HepG2 (cell line): Measurements from ENCODE around the gene TRIM67. TPM values are rescaled to one million over a fixed set of nuclear protein-coding genes. Genes with fewer than 3 reads are reported as not detected.

Experiments
- ATRX ChIP-seq: sonication (generic); formaldehyde crosslinking; IDR thresholded peaks from 2 replicates; pipeline ENCODE4 v1.4.0; 2020; ENCODE audit warnings: missing genetic modification reagents, borderline replicate concordance
- BRD4 ChIP-seq: sonication (generic); formaldehyde crosslinking; IDR thresholded peaks from 2 replicates; pipeline ENCODE4 v1.4.0; 2020; ENCODE audit warnings: missing genetic modification reagents
- CBX2 ChIP-seq, 2 experiments: fragments of 200-600 bp in 1 of 2; sonication (generic); formaldehyde crosslinking in 1 of 2; IDR thresholded peaks; 2 replicates each; pipeline versions ENCODE4 v1.7.0 to v1.8.1; 2018 to 2022; ENCODE audit warnings: low read depth in 2 of 2, low read length in 1 of 2, mild to moderate bottlenecking in 1 of 2, missing genetic modification reagents in 1 of 2
- CERS6 ChIP-seq: sonication (generic); formaldehyde crosslinking; IDR thresholded peaks from 2 replicates; pipeline ENCODE4 v1.5.0; 2020; ENCODE audit warnings: missing genetic modification reagents
- E2F2 ChIP-seq: sonication (generic); formaldehyde crosslinking; IDR thresholded peaks from 2 replicates; pipeline ENCODE4 v1.4.0; 2020; ENCODE audit warnings: missing genetic modification reagents, borderline replicate concordance
- FOXK2 ChIP-seq: fragments of 450-650 bp; IDR thresholded peaks from 2 replicates; pipeline ENCODE4 v1.6.1; 2016
- HMG20B ChIP-seq: conservative IDR thresholded peaks from 2 replicates; pipeline ENCODE4 v1.6.1; 2016; ENCODE audit warnings: missing genetic modification reagents, missing compliant biosample characterization
- IRF2 ChIP-seq: IDR thresholded peaks from 2 replicates; pipeline ENCODE4 v1.6.1; 2018; ENCODE audit warnings: missing genetic modification reagents, missing compliant biosample characterization
- NFAT5 ChIP-seq: sonication (generic); formaldehyde crosslinking; IDR thresholded peaks from 2 replicates; pipeline ENCODE4 v1.4.0; 2020; ENCODE audit warnings: missing genetic modification reagents
- POGK ChIP-seq: sonication (generic); formaldehyde crosslinking; conservative IDR thresholded peaks from 2 replicates; pipeline ENCODE4 v1.8.0; 2022; ENCODE audit warnings: mild to moderate bottlenecking, moderate library complexity, missing genetic modification reagents
- RFXAP ChIP-seq: sonication (generic); formaldehyde crosslinking; IDR thresholded peaks from 2 replicates; pipeline ENCODE4 v1.4.0; 2020; ENCODE audit warnings: missing genetic modification reagents, borderline replicate concordance
- SIX1 ChIP-seq: sonication (generic); formaldehyde crosslinking; IDR thresholded peaks from 2 replicates; pipeline ENCODE4 v1.4.0; 2020; ENCODE audit warnings: missing genetic modification reagents, borderline replicate concordance
- SP1 ChIP-seq, 2 experiments: fragments of 450-650 bp in 1 of 2; sonication (generic) in 1 of 2; formaldehyde crosslinking in 1 of 2; IDR thresholded peaks; 2 replicates each; pipeline versions ENCODE4 v1.4.0 to v1.6.1; 2016 to 2020; ENCODE audit warnings: missing genetic modification reagents in 1 of 2
- STAT6 ChIP-seq: sonication (generic); formaldehyde crosslinking; IDR thresholded peaks from 2 replicates; pipeline ENCODE4 v1.4.0; 2020; ENCODE audit warnings: missing genetic modification reagents, mild to moderate bottlenecking, borderline replicate concordance
- ZKSCAN5 ChIP-seq: sonication (generic); formaldehyde crosslinking; IDR thresholded peaks from 2 replicates; pipeline ENCODE4 v1.5.1; 2020; ENCODE audit warnings: mild to moderate bottlenecking, missing genetic modification reagents
- ZNF501 ChIP-seq: sonication (generic); formaldehyde crosslinking; IDR thresholded peaks from 2 replicates; pipeline ENCODE4 v1.5.1; 2020; ENCODE audit warnings: mild to moderate bottlenecking, moderate library complexity, missing genetic modification reagents
- ZNF567 ChIP-seq: sonication (generic); formaldehyde crosslinking; IDR thresholded peaks from 2 replicates; pipeline ENCODE4 v1.8.1; 2023; ENCODE audit warnings: mild to moderate bottlenecking, missing genetic modification reagents, borderline replicate concordance
- polyA plus RNA-seq, 8 experiments: library from polyadenylated mRNA; depleted of rRNA in 3 of 8; stranded (reverse) in 7 of 8; unstranded in 1 of 8; fragments of >200 nt; fragmentation: Illumina TruSeq in 4 of 8; extraction: Trizol in 4 of 8; gene quantifications; 2 replicates each; pipeline versions ENCODE4 v1.2.1 to v1.2.3, GENCODE V29; 2011 to 2016; ENCODE audit warnings: low read depth in 4 of 8, missing spikeins in 1 of 8, mixed read lengths in 1 of 8; ENCODE audit not compliant: insufficient read depth in 1 of 8
- total RNA-seq, 5 experiments: library from RNA; depleted of rRNA; stranded (reverse); fragments of >200 nt; fragmentation: Illumina TruSeq; extraction: Trizol; gene quantifications; 2 replicates each; pipeline ENCODE4 v1.2.3, GENCODE V29; 2016; ENCODE audit warnings: low read depth in 1 of 5

Gene TRIM67
- total and polyA plus RNA-seq, 2 of the 13 experiments (the other 11 are each of a cell fraction or from before 2014, with no cell fraction given) = not detected

GRCh38 chr1:231194843-231195516 is 33.1 kb downstream of the TRIM67 start (continued):
- TF ChIP-seq E2F2 (CRISPR knock-in tag) (no peak), ZNF567 (CRISPR knock-in tag) (no peak), STAT6 (CRISPR knock-in tag) (peak; percentile 60; the same call in 1 of the 2 replicates), RFXAP (CRISPR knock-in tag) (no peak), SP1 (IDR thresholded peaks at IDR 0.05) (no peak), SP1 (CRISPR knock-in tag; IDR thresholded peaks at IDR 0.05) (no peak), FOXK2 (no peak), NFAT5 (CRISPR knock-in tag) (no peak), BRD4 (CRISPR knock-in tag) (no peak), CBX2 (IDR thresholded peaks at IDR 0.05; ENCODE audit: low read depth, low read length) (no peak), CBX2 (CRISPR knock-in tag; IDR thresholded peaks at IDR 0.05; ENCODE audit: low read depth) (no peak), HMG20B (CRISPR knock-in tag) (peak; percentile 96), IRF2 (CRISPR knock-in tag) (0 out of 2 replicates have a peak, but pooled peaks have one; percentile 42), ATRX (no peak), ZKSCAN5 (CRISPR knock-in tag) (no peak), ZNF501 (CRISPR knock-in tag) (no peak), SIX1 (CRISPR knock-in tag) (no peak), CERS6 (no peak), POGK (CRISPR knock-in tag) (no peak)
